Hepatocyte (in vitro differentiated cells): ENCODE results near the gene DAZL.

Experiments
- EZH2 ChIP-seq: fragments of 200-600 bp; sonication (generic); IDR thresholded peaks from 2 replicates; pipeline ENCODE4 v1.6.1; 2016; ENCODE audit warnings: antibody characterized with exemption, mild to moderate bottlenecking, borderline replicate concordance
- TF ChIP-seq, protein P1 (sequence below): fragments of 200-600 bp; sonication (generic); IDR thresholded peaks from 2 replicates; pipeline ENCODE4 v1.5.1; 2016; ENCODE audit warnings: antibody characterized with exemption, mild to moderate bottlenecking; ENCODE audit not compliant: poor library complexity

DNA sequence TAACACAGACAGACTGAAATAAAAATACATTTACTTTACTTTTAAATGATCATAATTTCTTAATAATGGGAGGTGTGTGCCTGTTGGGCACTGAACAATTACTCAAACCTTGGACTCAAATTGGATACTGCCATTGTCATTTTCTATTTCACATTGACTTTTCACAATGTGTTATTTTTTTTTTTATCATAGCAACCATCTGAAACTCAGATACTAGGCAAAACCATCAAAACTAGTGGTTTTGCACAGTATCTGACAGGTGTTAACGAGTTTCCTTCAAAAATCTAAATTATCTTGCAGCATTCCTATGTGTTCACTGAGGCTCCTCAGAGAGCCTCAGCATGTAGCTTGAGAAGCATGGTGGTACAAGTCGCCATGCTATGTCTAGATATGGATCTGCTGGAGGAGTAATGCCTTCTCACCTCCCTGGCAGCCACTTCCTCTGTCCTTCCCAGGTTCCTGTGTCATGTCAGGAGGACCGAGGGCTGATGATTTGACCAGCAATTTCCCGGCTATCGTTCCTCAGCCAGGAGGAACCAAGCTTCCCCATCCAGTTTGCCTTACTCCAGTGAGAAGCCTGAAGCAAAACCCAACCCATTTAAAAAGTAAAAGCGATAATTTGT lies 61.9 kb downstream of the DAZL start:
- TF ChIP-seq, protein P1, sequence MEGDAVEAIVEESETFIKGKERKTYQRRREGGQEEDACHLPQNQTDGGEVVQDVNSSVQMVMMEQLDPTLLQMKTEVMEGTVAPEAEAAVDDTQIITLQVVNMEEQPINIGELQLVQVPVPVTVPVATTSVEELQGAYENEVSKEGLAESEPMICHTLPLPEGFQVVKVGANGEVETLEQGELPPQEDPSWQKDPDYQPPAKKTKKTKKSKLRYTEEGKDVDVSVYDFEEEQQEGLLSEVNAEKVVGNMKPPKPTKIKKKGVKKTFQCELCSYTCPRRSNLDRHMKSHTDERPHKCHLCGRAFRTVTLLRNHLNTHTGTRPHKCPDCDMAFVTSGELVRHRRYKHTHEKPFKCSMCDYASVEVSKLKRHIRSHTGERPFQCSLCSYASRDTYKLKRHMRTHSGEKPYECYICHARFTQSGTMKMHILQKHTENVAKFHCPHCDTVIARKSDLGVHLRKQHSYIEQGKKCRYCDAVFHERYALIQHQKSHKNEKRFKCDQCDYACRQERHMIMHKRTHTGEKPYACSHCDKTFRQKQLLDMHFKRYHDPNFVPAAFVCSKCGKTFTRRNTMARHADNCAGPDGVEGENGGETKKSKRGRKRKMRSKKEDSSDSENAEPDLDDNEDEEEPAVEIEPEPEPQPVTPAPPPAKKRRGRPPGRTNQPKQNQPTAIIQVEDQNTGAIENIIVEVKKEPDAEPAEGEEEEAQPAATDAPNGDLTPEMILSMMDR = no peak
- no peak for TF ChIP-seq EZH2
